BLaER1 treated with 17β-estradiol and CSF1 and Interleukin-3, amounts not matched to agents 10 nM and 100 nM (cell line): ENCODE results near the gene ZBTB44.
"Not testable (repeated sequence)": the region's sequence is repeated elsewhere in the genome, so short reads cannot be mapped to it uniquely, and the experiment has no call there.

Source experiments
- H3K27ac ChIP-seq, 11 experiments: shearing (Covaris generic); formaldehyde crosslinking; 2 replicates each; pipeline ENCODE4 v1.8.1; 2022
- H3K27me3 ChIP-seq, 11 experiments: shearing (Covaris generic); formaldehyde crosslinking; 2 replicates each; pipeline ENCODE4 v1.8.1; 2022
- H3K36me3 ChIP-seq, 11 experiments: shearing (Covaris generic); formaldehyde crosslinking; 2 replicates each; pipeline ENCODE4 v1.8.1; 2022
- H3K4me1 ChIP-seq, 10 experiments: shearing (Covaris generic); formaldehyde crosslinking; 2 replicates each; pipeline ENCODE4 v1.8.1; 2022
- H3K4me2 ChIP-seq, 11 experiments: shearing (Covaris generic); formaldehyde crosslinking; 2 replicates each; pipeline ENCODE4 v1.8.1; 2022
- H3K4me3 ChIP-seq, 10 experiments: shearing (Covaris generic); formaldehyde crosslinking; 2 replicates each; pipeline ENCODE4 v1.8.1; 2022
- H3K9ac ChIP-seq, 11 experiments: shearing (Covaris generic); formaldehyde crosslinking; 2 replicates each; pipeline ENCODE4 v1.8.1; 2022
- H3K9me3 ChIP-seq, 11 experiments: shearing (Covaris generic); formaldehyde crosslinking; replicated peaks in 1 of 11; 2 replicates each; pipeline ENCODE4 v1.8.1; 2022
- H4K20me1 ChIP-seq, 11 experiments: shearing (Covaris generic); formaldehyde crosslinking; 2 replicates each; pipeline ENCODE4 v1.8.1; 2022
- Cebpa-rat ChIP-seq, 11 experiments: shearing (Covaris generic); IDR thresholded peaks; 2 replicates each; pipeline ENCODE4 v1.8.1; 2022

Gene ZBTB44

GRCh38 chr11:130233888-130234287 lies 80.8 kb downstream of the ZBTB44 start:
- H3K27me3 ChIP-seq, H3K9me3 ChIP-seq, H3K4me3 ChIP-seq, H4K20me1 ChIP-seq: not testable (repeated sequence)
- peaks cover 6 to 23% (median 14%) of the 10 kb centered on the region in 10 experiments for H3K4me1 ChIP-seq
- 0 out of 22 replicates have a peak, but pooled peaks of 1 of the 11 experiments have one; percentile 34 for TF ChIP-seq Cebpa-rat (IDR thresholded peaks at IDR 0.05)
- peak overlapping the region in 5 of 11 experiments; percentile 20 to 37 (median 31); a peak in 4 of 22 replicates for H3K9ac ChIP-seq
- peak overlapping the region; percentile 5 to 71 (median 33); a peak in 13 of 22 replicates for H3K4me2 ChIP-seq
- peaks cover 36 to 62% (median 46%) of the 10 kb centered on the region in 11 experiments for H3K36me3 ChIP-seq
- H3K27ac ChIP-seq, result peak overlapping the region in 9 of 11 experiments; percentile 1 to 79 (median 74); a peak in 16 of 22 replicates

GRCh38 chr11:130233486-130233885 lies 81.2 kb downstream of the ZBTB44 start:
- not testable (repeated sequence) for H4K20me1 ChIP-seq, H3K9ac ChIP-seq, H3K27me3 ChIP-seq, H3K4me3 ChIP-seq, H3K9me3 ChIP-seq
- peaks cover 32 to 60% (median 43%) of the 10 kb centered on the region in 11 experiments for H3K36me3 ChIP-seq
- H3K4me1 ChIP-seq, result peaks cover 6 to 23% (median 14%) of the 10 kb centered on the region in 10 experiments
- peak overlapping the region in 3 of 11 experiments; percentile 46 to 65 (median 62); a peak in 6 of 22 replicates for H3K4me2 ChIP-seq
- peak overlapping the region in 7 of 11 experiments; percentile 27 to 69 (median 63); a peak in 11 of 22 replicates for H3K27ac ChIP-seq

- Histone ChIP-seq H3K27ac (no peak overlapping the region), H3K9ac (no peak overlapping the region), H3K9me3 (no peaks in the 10 kb centered on the region), H3K27me3 (no peaks in the 10 kb centered on the region), H3K4me3 (no peak overlapping the region), H4K20me1 (no peaks in the 10 kb centered on the region), H3K4me2 (no peak overlapping the region), H3K36me3 (peaks cover 2 to 23% (median 7%) of the 10 kb centered on the region in 11 experiments; a peak in 17 of 22 replicates), H3K4me1 (0 out of 20 replicates have a peak, but pooled peaks cover 0 to under 1% (median 0%) of the 10 kb centered on the region in 10 experiments)
- no peak for TF ChIP-seq Cebpa-rat (IDR thresholded peaks at IDR 0.05)
These were observed 87.3 kb downstream of the ZBTB44 start for GRCh38 chr11:130227373-130227772.

GRCh38 chr11:130223291-130223971 lies 91.3 kb downstream of the ZBTB44 start:
- no peak for TF ChIP-seq Cebpa-rat (IDR thresholded peaks at IDR 0.05)
- Histone ChIP-seq H3K9me3 (no peaks in the 10 kb centered on the region), H3K36me3 (peaks cover 0 to 6% (median 0%) of the 10 kb centered on the region in 11 experiments; a peak in 2 of 22 replicates), H4K20me1 (no peaks in the 10 kb centered on the region), H3K27me3 (no peaks in the 10 kb centered on the region), H3K9ac (no peak overlapping the region), H3K4me1 (no peaks in the 10 kb centered on the region), H3K4me3 (no peak overlapping the region), H3K4me2 (no peak overlapping the region), H3K27ac (no peak overlapping the region)

GRCh38 chr11:130220311-130221035 lies 94.2 kb downstream of the ZBTB44 start:
- Histone ChIP-seq H3K27ac (no peak overlapping the region), H3K4me3 (no peak overlapping the region), H3K4me1 (no peaks in the 10 kb centered on the region), H3K4me2 (no peak overlapping the region), H3K9ac (no peak overlapping the region), H3K27me3 (no peaks in the 10 kb centered on the region), H3K36me3 (peaks cover 0 to 1% (median 0%) of the 10 kb centered on the region in 11 experiments; a peak in 1 of 22 replicates), H3K9me3 (no peaks in the 10 kb centered on the region), H4K20me1 (peaks cover 0 to 3% (median 0%) of the 10 kb centered on the region in 11 experiments; a peak in 2 of 22 replicates)
- TF ChIP-seq Cebpa-rat (IDR thresholded peaks at IDR 0.05), result no peak

- Histone ChIP-seq H3K36me3 (no peaks in the 10 kb centered on the region), H3K4me1 (no peaks in the 10 kb centered on the region), H3K9me3 (no peaks in the 10 kb centered on the region), H3K4me2 (no peak overlapping the region), H3K27ac (no peak overlapping the region), H3K4me3 (no peak overlapping the region), H3K9ac (no peak overlapping the region), H3K27me3 (no peaks in the 10 kb centered on the region), H4K20me1 (peaks cover 0 to 8% (median 0%) of the 10 kb centered on the region in 11 experiments; a peak in 2 of 22 replicates)
- TF ChIP-seq Cebpa-rat (IDR thresholded peaks at IDR 0.05), result no peak
These were observed 95.6 kb downstream of the ZBTB44 start for GRCh38 chr11:130219148-130219547.

- H3K27ac ChIP-seq, result no peak overlapping the region
- H4K20me1 ChIP-seq, result peaks cover 0 to 8% (median 0%) of the 10 kb centered on the region in 11 experiments; a peak in 2 of 22 replicates
- no peaks in the 10 kb centered on the region for H3K9me3 ChIP-seq
- no peak overlapping the region for H3K4me2 ChIP-seq
- H3K36me3 ChIP-seq, result no peaks in the 10 kb centered on the region
- no peak overlapping the region for H3K9ac ChIP-seq
- no peaks in the 10 kb centered on the region for H3K27me3 ChIP-seq
- H3K4me3 ChIP-seq, result no peak overlapping the region
- no peaks in the 10 kb centered on the region for H3K4me1 ChIP-seq
- no peak for TF ChIP-seq Cebpa-rat (IDR thresholded peaks at IDR 0.05)
These were observed 96.1 kb downstream of the ZBTB44 start for GRCh38 chr11:130218501-130219070.

- Histone ChIP-seq H3K36me3 (no peaks in the 10 kb centered on the region), H3K9ac (no peak overlapping the region), H3K4me3 (no peak overlapping the region), H3K4me2 (no peak overlapping the region), H3K27ac (no peak overlapping the region), H3K4me1 (no peaks in the 10 kb centered on the region), H3K27me3 (no peaks in the 10 kb centered on the region), H3K9me3 (no peaks in the 10 kb centered on the region), H4K20me1 (peaks cover 0 to 8% (median 0%) of the 10 kb centered on the region in 11 experiments; a peak in 2 of 22 replicates)
- TF ChIP-seq Cebpa-rat (IDR thresholded peaks at IDR 0.05), result no peak
These were observed 97.3 kb downstream of the ZBTB44 start for GRCh38 chr11:130217133-130218031.
